Measurements from ENCODE around the gene ABCD4. TPM values are rescaled to one million over a fixed set of nuclear protein-coding genes. Genes with fewer than 3 reads are reported as not detected.

ABCD4 gene
- total and polyA plus RNA-seq, 2 donors (not counting 3 experiments of a cell fraction or from before 2014, with no cell fraction given): 58.2 to 84.2 TPM

DNA sequence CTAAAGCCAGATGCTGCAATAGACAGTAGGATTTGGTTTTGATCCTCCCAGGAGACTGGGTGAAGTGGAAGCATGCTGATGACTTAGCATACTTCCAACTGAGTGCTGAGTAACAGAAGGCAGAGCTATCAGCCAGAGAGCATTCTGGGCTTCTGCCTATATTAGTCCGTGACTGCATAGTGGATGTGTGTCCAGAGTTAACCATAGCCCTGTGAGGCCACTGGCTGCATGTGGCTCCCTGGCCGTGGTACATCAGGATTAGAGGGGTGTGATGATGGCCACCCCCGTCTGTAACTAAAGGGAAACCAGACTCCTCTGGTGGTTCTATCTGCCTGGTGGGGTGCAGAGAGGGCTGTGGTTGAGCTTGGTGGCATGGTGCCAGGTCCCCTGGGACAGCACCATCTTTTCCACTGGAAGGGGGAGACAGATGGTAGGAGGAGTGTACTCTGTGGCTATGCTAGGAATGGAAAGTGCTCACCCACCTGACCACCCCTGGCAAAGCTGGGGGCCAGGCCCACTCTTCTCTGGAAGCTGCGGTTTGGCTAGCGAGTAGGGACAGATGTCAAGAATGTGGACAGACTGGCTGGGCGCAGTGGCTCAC lies 27.4 kb downstream of the ABCD4 start:
- Histone ChIP-seq H3K9me1 (replicated peaks; ENCODE audit: control insufficient read depth, extremely low read depth, insufficient read depth, low read length) (no peaks in the 10 kb centered on the region), H3K36me3 (ENCODE audit: control insufficient read depth in 2 of 2, extremely low read depth in 1 of 2, insufficient read depth in 2 of 2, low read length in 2 of 2) (no peaks in the 10 kb centered on the region), H3K27ac (ENCODE audit: insufficient read depth, low read depth, low read length) (no peak overlapping the region), H3K9me3 (replicated peaks; ENCODE audit: control insufficient read depth, insufficient read depth, low read length) (no peaks in the 10 kb centered on the region), H3K9ac (replicated peaks; ENCODE audit: extremely low read depth, insufficient read depth, low read length) (no peak overlapping the region), H2AFZ (ENCODE audit: low read depth, low read length) (no peak overlapping the region), H3K4me1 (ENCODE audit: control insufficient read depth, extremely low read depth, insufficient read depth, low read length) (peaks cover 4% of the 10 kb centered on the region), H4K20me1 (replicated peaks; ENCODE audit: control insufficient read depth, extremely low read depth, insufficient read depth, low read length) (no peaks in the 10 kb centered on the region), H3K27me3 (ENCODE audit: control insufficient read depth in 2 of 2, insufficient read depth in 2 of 2, low read length in 2 of 2) (peaks cover 0 to 2% of the 10 kb centered on the region in 2 experiments), H3K4me3 (replicated peaks in 1 of 3; ENCODE audit: insufficient read depth in 1 of 3, low read depth in 1 of 3, low read length in 3 of 3) (no peak overlapping the region), H3K79me2 (ENCODE audit: control insufficient read depth, insufficient read depth, low read length) (no peaks in the 10 kb centered on the region), H3K4me2 (ENCODE audit: insufficient read depth, low read length) (no peak overlapping the region)
- DNase-seq (ENCODE audit: low read depth, low spot score) (no peak), FAIRE-seq (no peak)
- no TSS peak for BruUV-seq (replicated peaks)
- CTCF ChIA-PET: interaction anchor here (1.2 kb wide), 1 partner anchor 10 kb away, joined by 3 read pairs; no protein-coding TSS in a partner anchor
- dilution Hi-C loops (cut with MboI; ENCODE audit: extremely low pct_ligation_motif_present, low sequenced_read_pairs): no loop called here
- POLR2A ChIA-PET: no interaction called here
- intact Hi-C loops (cut with micrococcal nuclease): no loop called here
- TF ChIP-seq POLR2A (IDR thresholded peaks at IDR 0.05; ENCODE audit: low read depth, low read length) (no peak), POLR2AphosphoS5 (IDR thresholded peaks at IDR 0.05; ENCODE audit: insufficient read depth, low read depth, low read length) (no peak), MYC (IDR thresholded peaks at IDR 0.05; ENCODE audit: low read depth, low read length) (no peak), FOS (IDR thresholded peaks at IDR 0.05; ENCODE audit: borderline replicate concordance, insufficient read depth, low read length) (no peak), EZH2 (IDR thresholded peaks at IDR 0.05; ENCODE audit: borderline replicate concordance, low read depth, low read length, severe bottlenecking) (no peak), JUN (IDR thresholded peaks at IDR 0.05; ENCODE audit: borderline replicate concordance, insufficient read depth, insufficient read length, low read depth) (no peak), GATA2 (IDR thresholded peaks at IDR 0.05; ENCODE audit: insufficient read depth, insufficient read length, low read depth, low read length) (no peak)
- TF ChIP-seq, protein P1, sequence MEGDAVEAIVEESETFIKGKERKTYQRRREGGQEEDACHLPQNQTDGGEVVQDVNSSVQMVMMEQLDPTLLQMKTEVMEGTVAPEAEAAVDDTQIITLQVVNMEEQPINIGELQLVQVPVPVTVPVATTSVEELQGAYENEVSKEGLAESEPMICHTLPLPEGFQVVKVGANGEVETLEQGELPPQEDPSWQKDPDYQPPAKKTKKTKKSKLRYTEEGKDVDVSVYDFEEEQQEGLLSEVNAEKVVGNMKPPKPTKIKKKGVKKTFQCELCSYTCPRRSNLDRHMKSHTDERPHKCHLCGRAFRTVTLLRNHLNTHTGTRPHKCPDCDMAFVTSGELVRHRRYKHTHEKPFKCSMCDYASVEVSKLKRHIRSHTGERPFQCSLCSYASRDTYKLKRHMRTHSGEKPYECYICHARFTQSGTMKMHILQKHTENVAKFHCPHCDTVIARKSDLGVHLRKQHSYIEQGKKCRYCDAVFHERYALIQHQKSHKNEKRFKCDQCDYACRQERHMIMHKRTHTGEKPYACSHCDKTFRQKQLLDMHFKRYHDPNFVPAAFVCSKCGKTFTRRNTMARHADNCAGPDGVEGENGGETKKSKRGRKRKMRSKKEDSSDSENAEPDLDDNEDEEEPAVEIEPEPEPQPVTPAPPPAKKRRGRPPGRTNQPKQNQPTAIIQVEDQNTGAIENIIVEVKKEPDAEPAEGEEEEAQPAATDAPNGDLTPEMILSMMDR (IDR thresholded peaks at IDR 0.05; ENCODE audit: extremely low read depth in 1 of 2, insufficient read depth in 1 of 2, low read depth in 1 of 2, low read length in 2 of 2): no peak
- TF ChIP-seq, protein P2, sequence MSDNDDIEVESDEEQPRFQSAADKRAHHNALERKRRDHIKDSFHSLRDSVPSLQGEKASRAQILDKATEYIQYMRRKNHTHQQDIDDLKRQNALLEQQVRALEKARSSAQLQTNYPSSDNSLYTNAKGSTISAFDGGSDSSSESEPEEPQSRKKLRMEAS (IDR thresholded peaks at IDR 0.05; ENCODE audit: insufficient read depth, insufficient read length): no peak
